K562 (cell line): ENCODE measurements around the gene GATA5.

Source experiments
- MCM2 ChIP-seq: fragments of 450-650 bp; IDR thresholded peaks from 2 replicates; pipeline ENCODE4 v1.6.1; 2017; ENCODE audit warnings: low read depth, mild to moderate bottlenecking
- MLX ChIP-seq, 2 experiments: fragments of 450-650 bp in 1 of 2; sonication (generic) in 1 of 2; formaldehyde crosslinking; conservative IDR thresholded peaks; 2 replicates each; pipeline versions ENCODE4 v1.4.0 to v1.8.1; 2020 to 2022; ENCODE audit warnings: mild to moderate bottlenecking in 1 of 2, missing genetic modification reagents in 1 of 2
- SIN3A ChIP-seq, 2 experiments: fragments of 150-350 bp in 1 of 2; IDR thresholded peaks; 2 replicates each; pipeline ENCODE4 v1.6.1; 2011 to 2016; ENCODE audit warnings: borderline replicate concordance in 2 of 2, low read depth in 2 of 2, low read length in 2 of 2, mild to moderate bottlenecking in 2 of 2, moderate library complexity in 2 of 2; ENCODE audit not compliant: control insufficient read depth in 1 of 2
- TAF1 ChIP-seq: IDR thresholded peaks from 2 replicates; pipeline ENCODE4 v1.6.1; 2011; ENCODE audit warnings: mild to moderate bottlenecking, low read length, moderate library complexity; ENCODE audit not compliant: insufficient read depth, control insufficient read depth, severe bottlenecking; ENCODE audit errors: extremely low read depth
- USF1 ChIP-seq: sonication (generic); formaldehyde crosslinking; IDR thresholded peaks from 2 replicates; pipeline ENCODE4 v1.9.0; 2022; ENCODE audit warnings: mild to moderate bottlenecking, missing genetic modification reagents
- XRCC5 ChIP-seq: fragments of 200-400 bp; formaldehyde crosslinking; IDR thresholded peaks from 2 replicates; pipeline ENCODE4 v1.6.1; 2017; ENCODE audit warnings: low read depth, mild to moderate bottlenecking, low read length
- ZBTB33 ChIP-seq: sonication (generic); formaldehyde crosslinking; IDR thresholded peaks from 2 replicates; pipeline ENCODE4 v1.8.1; 2023; ENCODE audit warnings: mild to moderate bottlenecking, missing genetic modification reagents
- ZNF347 ChIP-seq: fragments of 450-650 bp; formaldehyde crosslinking; IDR thresholded peaks from 2 replicates; pipeline ENCODE4 v1.4.0; 2020; ENCODE audit warnings: low read depth, mild to moderate bottlenecking, moderate library complexity

- TF ChIP-seq USF1 (CRISPR knock-in tag), result no peak
- TF ChIP-seq SIN3A (IDR thresholded peaks at IDR 0.05; ENCODE audit: borderline replicate concordance in 2 of 2, control insufficient read depth in 1 of 2, low read depth in 2 of 2, low read length in 2 of 2), result no peak
- TF ChIP-seq ZNF347 (CRISPR knock-in tag), result no peak
- TF ChIP-seq XRCC5, result no peak
- no peak for TF ChIP-seq MCM2
- no peak for TF ChIP-seq MLX (CRISPR knock-in tag; conservative IDR thresholded peaks at IDR 0.05)
- no peak for TF ChIP-seq ZBTB33 (CRISPR knock-in tag)
- no peak for TF ChIP-seq TAF1
Observed at GRCh38 chr20:62522748-62523396, 47.1 kb upstream of the GATA5 start.
